Neural cell (in vitro differentiated cells): ENCODE measurements around the gene ENKD1. TPM values are rescaled to one million over a fixed set of nuclear protein-coding genes. Genes with fewer than 3 reads are reported as not detected.

ENCODE experiments used
- H2AFZ ChIP-seq: fragments of 200-600, 300-800 bp; sonication (generic), shearing (Covaris generic); 2 replicates; pipeline ENCODE4 v1.6.0; 2014; ENCODE audit warnings: low read depth, mild to moderate bottlenecking, antibody characterized with exemption, low read length, moderate library complexity
- H3F3A ChIP-seq: fragments of 200-600 bp; shearing (Covaris generic); 2 replicates; pipeline ENCODE4 v1.6.1; 2016; ENCODE audit warnings: mild to moderate bottlenecking, moderate library complexity, mixed read lengths, antibody characterized with exemption, low read length; ENCODE audit not compliant: insufficient read depth, poor library complexity, severe bottlenecking
- H3K27ac ChIP-seq: fragments of 200-600, 300-800 bp; sonication (generic), shearing (Covaris generic); 2 replicates; pipeline ENCODE4 v1.5.1; 2014; ENCODE audit warnings: mild to moderate bottlenecking, low read length, moderate library complexity
- H3K27me3 ChIP-seq: fragments of 300-800, 200-600 bp; sonication (generic), shearing (Covaris generic); 2 replicates; pipeline ENCODE4 v1.6.0; 2014; ENCODE audit warnings: mild to moderate bottlenecking, low read depth, low read length, moderate library complexity; ENCODE audit not compliant: insufficient read depth
- H3K36me3 ChIP-seq: fragments of 300-800, 200-600 bp; sonication (generic), shearing (Covaris generic); 2 replicates; pipeline ENCODE4 v1.5.1; 2014; ENCODE audit warnings: mild to moderate bottlenecking, antibody characterized with exemption, low read length, moderate library complexity; ENCODE audit not compliant: insufficient read depth
- H3K4me2 ChIP-seq: fragments of 300-800, 200-600 bp; sonication (generic), shearing (Covaris generic); 2 replicates; pipeline ENCODE4 v1.6.0; 2014; ENCODE audit warnings: mild to moderate bottlenecking, low read length
- H3K4me3 ChIP-seq: fragments of 300-800, 200-600 bp; sonication (generic), shearing (Covaris generic); 2 replicates; pipeline ENCODE4 v1.5.1; 2014; ENCODE audit warnings: mild to moderate bottlenecking, low read length, moderate library complexity
- H3K79me2 ChIP-seq: fragments of 200-600 bp; shearing (Covaris generic); replicated peaks from 2 replicates; pipeline ENCODE4 v1.6.0; 2014; ENCODE audit warnings: mild to moderate bottlenecking, low read length, moderate library complexity; ENCODE audit not compliant: insufficient read depth
- H3K9ac ChIP-seq: fragments of 300-800, 200-600 bp; sonication (generic), shearing (Covaris generic); 2 replicates; pipeline ENCODE4 v1.6.1; 2016; ENCODE audit warnings: mild to moderate bottlenecking, low read length, mixed read lengths
- H3K9me2 ChIP-seq: fragments of 200-600 bp; shearing (Covaris generic); 2 replicates; pipeline ENCODE4 v1.6.1; 2016; ENCODE audit warnings: mild to moderate bottlenecking, low read length, mixed read lengths; ENCODE audit not compliant: insufficient read depth
- H3K9me3 ChIP-seq: fragments of 200-600, 300-800 bp; sonication (generic), shearing (Covaris generic); 2 replicates; pipeline ENCODE4 v1.6.1; 2016; ENCODE audit warnings: mild to moderate bottlenecking, mixed run types, low read length, moderate library complexity, mixed read lengths
- H4K20me1 ChIP-seq: fragments of 200-600 bp; shearing (Covaris generic); 2 replicates; pipeline ENCODE4 v1.6.1; 2016; ENCODE audit warnings: mild to moderate bottlenecking, mixed run types; ENCODE audit not compliant: insufficient read depth
- EP300 ChIP-seq: fragments of 450-650 bp; conservative IDR thresholded peaks from 2 replicates; pipeline ENCODE4 v1.6.1; 2014; ENCODE audit warnings: antibody characterized with exemption, mild to moderate bottlenecking, moderate library complexity; ENCODE audit not compliant: poor library complexity, severe bottlenecking
- EZH2 ChIP-seq: fragments of 200-600, 300-800 bp; shearing (Covaris generic), sonication (generic); IDR thresholded peaks from 2 replicates; pipeline ENCODE4 v1.6.1; 2014; ENCODE audit warnings: antibody characterized with exemption, low read length, borderline replicate concordance, mild to moderate bottlenecking; ENCODE audit not compliant: insufficient read depth, poor library complexity, severe bottlenecking
- MXI1 ChIP-seq: fragments of 450-650 bp; conservative IDR thresholded peaks from 2 replicates; pipeline ENCODE4 v1.6.1; 2014; ENCODE audit warnings: antibody characterized with exemption, mild to moderate bottlenecking; ENCODE audit not compliant: poor library complexity, severe bottlenecking
- POLR2AphosphoS5 ChIP-seq: IDR thresholded peaks from 2 replicates; pipeline ENCODE4 v1.6.1; 2012
- RAD21 ChIP-seq: fragments of 450-650 bp; conservative IDR thresholded peaks from 2 replicates; pipeline ENCODE4 v1.6.1; 2014; ENCODE audit warnings: antibody characterized with exemption, mild to moderate bottlenecking, moderate library complexity
- REST ChIP-seq: IDR thresholded peaks from 2 replicates; pipeline ENCODE4 v1.6.1; 2012; ENCODE audit warnings: borderline replicate concordance
- SMC3 ChIP-seq: fragments of 450-650 bp; conservative IDR thresholded peaks from 2 replicates; pipeline ENCODE4 v1.6.1; 2014; ENCODE audit warnings: antibody characterized with exemption, mild to moderate bottlenecking, moderate library complexity; ENCODE audit not compliant: poor library complexity
- TAF1 ChIP-seq: IDR thresholded peaks from 2 replicates; pipeline ENCODE4 v1.6.1; 2012; ENCODE audit warnings: low read depth
- polyA plus RNA-seq: library from polyadenylated mRNA; depleted of rRNA; stranded (reverse); fragments of >200 nt; gene quantifications from 2 replicates; pipeline ENCODE4 v1.2.3, GENCODE V29; 2014
- TF ChIP-seq, protein P1 (sequence below): fragments of 450-650 bp; IDR thresholded peaks from 2 replicates; pipeline ENCODE4 v1.5.1; 2014; ENCODE audit warnings: antibody characterized with exemption, mild to moderate bottlenecking, moderate library complexity; ENCODE audit not compliant: poor library complexity, severe bottlenecking

The ENKD1 gene
- polyA plus RNA-seq, 1 donor from 2014 or later: 36.6 TPM

DNA sequence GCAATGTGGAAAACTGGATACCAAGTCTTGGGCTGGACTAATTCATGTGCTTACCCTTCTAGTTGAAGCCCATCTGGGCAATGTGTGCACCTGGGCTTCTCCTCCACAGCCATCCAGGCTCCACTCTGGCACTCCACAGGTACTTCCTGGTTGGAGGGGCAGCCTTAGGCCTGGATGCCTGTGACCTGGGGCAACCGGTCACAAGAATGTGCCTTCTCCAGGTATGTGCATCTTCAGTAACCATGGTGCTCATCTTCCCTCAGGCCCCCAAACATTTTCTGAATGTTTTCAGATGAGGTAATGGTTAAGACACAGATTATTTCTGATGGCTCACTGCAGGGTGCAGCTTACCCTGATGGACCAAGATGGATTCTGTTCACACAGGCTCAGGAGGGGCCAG lies 11.2 kb upstream of the ENKD1 start:
- no peaks in the 10 kb centered on the region for H3K36me3 ChIP-seq
- no peak overlapping the region for H3K4me2 ChIP-seq
- TF ChIP-seq TAF1 (no peak), RAD21 (no peak)
- H3K9me2 ChIP-seq: no peaks in the 10 kb centered on the region
- H3K9ac ChIP-seq: no peak overlapping the region
- no peaks in the 10 kb centered on the region for H4K20me1 ChIP-seq
- H3K27ac ChIP-seq: no peak overlapping the region
- no peaks in the 10 kb centered on the region for H3F3A ChIP-seq
- H3K27me3 ChIP-seq: no peaks in the 10 kb centered on the region
- no peaks in the 10 kb centered on the region for H3K9me3 ChIP-seq
- H2AFZ ChIP-seq: no peak overlapping the region
- no peaks in the 10 kb centered on the region for H3K79me2 ChIP-seq
- H3K4me3 ChIP-seq: no peak overlapping the region

- Histone ChIP-seq H3F3A (no peaks in the 10 kb centered on the region), H3K9me3 (no peaks in the 10 kb centered on the region), H3K9ac (no peak overlapping the region), H3K4me2 (no peak overlapping the region), H3K9me2 (no peaks in the 10 kb centered on the region), H3K27me3 (no peaks in the 10 kb centered on the region), H2AFZ (no peak overlapping the region), H3K4me3 (no peak overlapping the region), H3K79me2 (no peaks in the 10 kb centered on the region), H4K20me1 (no peaks in the 10 kb centered on the region), H3K27ac (no peak overlapping the region), H3K36me3 (no peaks in the 10 kb centered on the region)
- TF ChIP-seq, protein P1, sequence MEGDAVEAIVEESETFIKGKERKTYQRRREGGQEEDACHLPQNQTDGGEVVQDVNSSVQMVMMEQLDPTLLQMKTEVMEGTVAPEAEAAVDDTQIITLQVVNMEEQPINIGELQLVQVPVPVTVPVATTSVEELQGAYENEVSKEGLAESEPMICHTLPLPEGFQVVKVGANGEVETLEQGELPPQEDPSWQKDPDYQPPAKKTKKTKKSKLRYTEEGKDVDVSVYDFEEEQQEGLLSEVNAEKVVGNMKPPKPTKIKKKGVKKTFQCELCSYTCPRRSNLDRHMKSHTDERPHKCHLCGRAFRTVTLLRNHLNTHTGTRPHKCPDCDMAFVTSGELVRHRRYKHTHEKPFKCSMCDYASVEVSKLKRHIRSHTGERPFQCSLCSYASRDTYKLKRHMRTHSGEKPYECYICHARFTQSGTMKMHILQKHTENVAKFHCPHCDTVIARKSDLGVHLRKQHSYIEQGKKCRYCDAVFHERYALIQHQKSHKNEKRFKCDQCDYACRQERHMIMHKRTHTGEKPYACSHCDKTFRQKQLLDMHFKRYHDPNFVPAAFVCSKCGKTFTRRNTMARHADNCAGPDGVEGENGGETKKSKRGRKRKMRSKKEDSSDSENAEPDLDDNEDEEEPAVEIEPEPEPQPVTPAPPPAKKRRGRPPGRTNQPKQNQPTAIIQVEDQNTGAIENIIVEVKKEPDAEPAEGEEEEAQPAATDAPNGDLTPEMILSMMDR: no peak
- TF ChIP-seq REST (no peak), SMC3 (no peak), EP300 (no peak)
These were observed 10.4 kb upstream of the ENKD1 start for GRCh38 chr16:67676939-67677338.

DNA sequence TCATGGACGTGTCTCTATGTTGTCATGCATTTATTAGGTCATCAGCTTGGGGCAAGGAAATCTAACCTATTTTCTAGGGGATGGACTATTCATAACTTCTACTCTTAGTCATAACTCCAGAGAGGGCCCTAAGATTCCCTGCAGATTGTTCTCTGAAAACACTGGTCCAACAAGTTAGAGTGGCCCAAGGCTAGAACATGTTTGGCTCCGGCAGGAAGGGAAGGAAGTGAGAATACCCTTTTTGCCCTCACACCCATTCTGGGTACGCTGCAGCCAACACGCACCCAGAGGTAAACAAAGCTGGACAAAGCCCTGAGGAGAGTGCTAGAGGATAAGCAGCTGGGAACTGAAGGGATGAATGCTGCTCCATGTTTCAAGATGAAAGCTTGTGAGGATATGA lies 10.0 kb upstream of the ENKD1 start:
- H3K79me2 ChIP-seq: no peaks in the 10 kb centered on the region
- H3K4me2 ChIP-seq: no peak overlapping the region
- no peaks in the 10 kb centered on the region for H3K9me2 ChIP-seq
- no peaks in the 10 kb centered on the region for H3K9me3 ChIP-seq
- H3K9ac ChIP-seq: no peak overlapping the region
- H3K27me3 ChIP-seq: no peaks in the 10 kb centered on the region
- no peak overlapping the region for H3K27ac ChIP-seq
- no peak overlapping the region for H3K4me3 ChIP-seq
- H3F3A ChIP-seq: no peaks in the 10 kb centered on the region
- no peak for TF ChIP-seq EZH2
- TF ChIP-seq, protein P1: no peak
- no peak for TF ChIP-seq EP300
- no peak for TF ChIP-seq TAF1
- no peak for TF ChIP-seq REST
- TF ChIP-seq SMC3: no peak
- no peak for TF ChIP-seq POLR2AphosphoS5
- TF ChIP-seq MXI1: no peak
- no peak for TF ChIP-seq RAD21
- no peaks in the 10 kb centered on the region for H3K36me3 ChIP-seq
- no peaks in the 10 kb centered on the region for H4K20me1 ChIP-seq
- no peak overlapping the region for H2AFZ ChIP-seq
